GM18870 (cell line): ENCODE results near the gene TCN2.
A peak's percentile ranks its signal among the peaks of the same experiment; 100 is the strongest.
"Not testable (repeated sequence)": the region's sequence is repeated elsewhere in the genome, so short reads cannot be mapped to it uniquely, and the experiment has no call there.

ENCODE experiments used
- ATAC-seq: cut with Tn5 transposase; IDR thresholded peaks from one replicate; pipeline ENCODE4 v1.9.1; 2021; ENCODE audit warnings: moderate library complexity; ENCODE audit not compliant: unreplicated experiment

TCN2 gene

DNA sequence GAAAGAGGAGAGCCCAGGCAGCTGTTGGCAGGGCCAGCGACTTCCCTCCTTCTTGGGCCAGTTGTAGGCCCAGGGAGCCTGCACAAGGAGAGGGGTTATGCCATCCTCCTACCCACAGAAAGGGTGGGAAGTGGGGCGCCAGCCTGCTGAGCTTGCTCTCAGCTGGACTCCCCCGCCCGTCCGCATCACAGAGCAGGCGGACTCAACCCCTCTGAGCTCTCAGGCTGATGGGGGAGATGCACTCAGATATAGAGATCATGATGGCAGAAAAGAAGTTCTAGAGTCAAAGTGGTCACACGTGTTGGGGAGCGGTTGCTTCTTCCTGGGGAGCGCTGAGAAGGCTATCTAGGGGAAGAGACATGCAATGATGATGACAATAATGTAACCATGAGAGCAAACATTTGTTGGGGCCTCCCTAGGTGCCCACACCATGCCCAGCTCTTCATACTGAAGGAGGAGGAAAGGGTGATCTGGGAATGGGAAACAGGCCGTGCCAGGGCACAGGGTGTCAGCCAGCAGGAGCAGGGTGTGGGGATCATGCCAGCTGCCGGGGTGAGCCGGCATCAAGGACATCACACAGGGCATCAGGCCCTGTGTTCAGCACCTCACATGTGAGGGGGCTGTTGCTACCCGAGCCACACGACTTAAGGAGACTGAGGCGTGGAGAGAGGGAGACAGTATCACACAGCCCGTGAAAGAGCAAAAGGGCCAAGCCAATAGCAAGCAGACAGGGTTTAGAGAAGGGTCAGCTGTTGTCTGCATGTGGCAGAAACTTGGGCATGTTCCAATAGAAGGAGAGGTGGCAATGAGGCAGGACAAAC lies 36.3 kb downstream of the TCN2 start:
- no peak for ATAC-seq

- no peak for ATAC-seq
Observed at GRCh38 chr22:30646518-30647160, 39.7 kb downstream of the TCN2 start.

DNA sequence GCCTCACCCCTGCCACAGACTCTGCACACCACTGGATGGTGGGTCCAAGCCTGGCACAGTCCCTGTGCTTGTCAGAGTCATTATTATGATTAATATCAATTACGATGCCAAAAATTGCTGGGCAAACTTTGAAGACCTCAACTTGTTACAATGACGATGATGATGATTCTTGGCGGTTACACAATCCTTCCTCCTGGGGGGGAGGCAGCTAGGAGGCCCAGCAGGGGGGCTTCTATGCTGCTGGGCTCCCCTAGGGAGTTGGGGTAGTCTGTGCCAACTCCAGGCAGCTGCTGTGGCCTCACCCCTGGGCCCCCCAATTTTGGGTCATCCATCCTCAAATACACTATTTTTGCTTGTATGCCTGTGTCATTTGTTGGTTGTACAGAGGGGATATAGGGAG lies 40.6 kb downstream of the TCN2 start:
- no peak for ATAC-seq

- no peak for ATAC-seq
Observed at GRCh38 chr22:30648825-30649224, 41.9 kb downstream of the TCN2 start.

DNA sequence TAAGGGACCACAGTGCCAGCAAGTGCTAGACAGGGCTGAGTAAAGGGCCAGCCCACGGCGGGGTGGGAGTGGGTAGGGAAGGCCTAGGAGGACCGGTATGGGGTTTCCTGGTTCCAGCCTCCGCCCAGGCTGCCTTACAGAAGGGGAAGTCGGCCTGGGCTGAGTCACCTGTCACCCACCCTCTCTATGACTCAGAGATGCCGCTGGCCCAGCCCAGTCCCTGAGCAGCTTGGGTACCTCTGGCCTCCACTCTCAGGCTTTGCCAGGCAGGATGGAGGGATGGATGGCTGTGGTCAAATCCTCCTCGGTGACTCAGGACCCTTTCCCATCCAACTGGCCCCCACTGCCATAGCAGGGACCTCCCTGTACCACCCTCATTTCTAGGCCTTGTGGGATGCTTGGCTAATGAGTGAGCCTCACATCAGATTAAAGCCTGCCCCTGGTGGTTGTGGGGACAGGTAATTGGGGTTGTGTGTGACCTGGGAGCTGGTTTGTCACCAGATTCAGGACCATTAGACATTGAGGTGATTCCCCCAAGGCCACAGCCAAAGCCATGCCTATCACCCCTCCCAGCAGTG lies 42.5 kb downstream of the TCN2 start:
- no peak for ATAC-seq

- no peak for ATAC-seq
Observed at GRCh38 chr22:30650508-30651116, 43.6 kb downstream of the TCN2 start.

- no peak for ATAC-seq
Observed at GRCh38 chr22:30652852-30653251, 45.9 kb downstream of the TCN2 start.

DNA sequence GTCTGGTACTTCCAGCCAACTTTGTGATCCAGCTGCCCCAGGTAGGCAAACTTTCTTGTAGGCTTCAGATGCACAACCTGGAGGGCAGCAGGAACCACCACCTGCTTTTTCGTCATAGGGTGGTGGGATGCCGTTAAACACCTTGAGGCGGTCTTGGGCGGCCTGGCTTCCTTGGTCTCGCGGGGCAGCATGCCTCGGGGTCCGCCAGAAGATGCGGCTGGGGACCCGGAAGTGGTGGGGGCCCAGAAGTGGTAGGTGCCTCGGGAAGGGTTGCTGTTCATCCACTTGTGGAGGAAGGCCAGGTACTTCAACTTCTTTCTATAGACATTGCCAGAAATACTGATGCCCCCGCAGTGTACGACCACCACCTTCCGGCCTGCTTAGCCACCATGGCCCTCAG lies 47.4 kb downstream of the TCN2 start:
- ATAC-seq: no peak

GRCh38 chr22:30655532-30655931 lies 48.6 kb downstream of the TCN2 start:
- ATAC-seq: no peak

DNA sequence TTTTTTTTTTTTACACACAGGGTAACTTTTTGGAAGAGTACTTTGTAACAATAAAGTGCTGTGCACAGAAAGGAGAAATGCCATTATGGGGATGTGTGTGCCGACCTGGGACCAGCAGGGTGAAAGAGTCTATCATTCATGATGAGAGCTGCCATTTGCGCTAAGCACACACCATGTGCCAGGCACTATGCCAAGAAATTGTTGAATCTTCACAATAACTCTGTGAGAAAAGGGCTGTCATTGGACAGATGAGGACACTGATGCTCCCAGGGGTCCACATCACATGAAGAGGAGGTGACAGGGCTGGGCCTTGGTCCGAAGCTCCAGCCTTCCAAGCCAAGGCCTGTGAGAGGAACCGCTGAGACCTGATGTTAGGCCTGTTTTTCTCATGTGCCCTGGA lies 55.1 kb downstream of the TCN2 start:
- no peak for ATAC-seq

DNA sequence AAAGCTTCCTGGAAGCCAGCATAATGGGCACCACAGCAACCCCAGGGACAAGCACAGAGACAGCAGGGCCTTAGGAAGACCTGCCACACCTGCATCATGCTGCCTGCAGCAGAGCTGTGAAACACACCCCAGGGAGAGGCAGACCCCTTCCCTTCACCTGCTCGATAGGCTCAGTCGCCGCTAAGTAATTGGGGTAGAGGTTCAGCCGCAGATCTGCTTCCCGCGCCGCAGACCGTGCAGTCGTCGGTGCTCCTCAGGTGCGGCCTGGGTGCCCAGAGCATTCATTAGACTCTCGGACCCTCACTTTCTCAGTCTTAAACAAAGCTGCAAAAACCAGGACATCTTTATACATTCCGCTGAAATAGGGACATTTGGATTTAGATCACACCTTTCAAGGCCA lies 57.8 kb downstream of the TCN2 start:
- ATAC-seq: no peak

DNA sequence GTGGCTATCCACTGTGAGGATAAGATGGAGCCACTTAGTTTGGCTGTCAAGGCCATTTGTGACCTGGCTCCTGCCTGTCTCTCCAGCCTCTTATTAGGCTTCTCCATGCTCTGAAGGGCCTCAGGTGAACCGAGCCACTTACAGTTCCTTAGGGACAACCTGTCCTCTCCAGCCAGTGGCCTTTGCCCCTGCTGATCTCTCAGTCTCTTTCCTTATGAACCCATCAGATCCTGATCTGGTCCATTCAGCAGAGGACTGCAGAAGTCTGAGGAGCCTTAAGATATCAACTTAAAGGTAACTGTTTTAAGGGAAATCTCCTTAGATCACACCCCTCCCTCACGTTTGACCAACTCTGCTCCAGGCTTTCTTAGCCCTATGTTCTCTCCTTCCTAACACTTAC lies 58.3 kb downstream of the TCN2 start:
- no peak for ATAC-seq

DNA sequence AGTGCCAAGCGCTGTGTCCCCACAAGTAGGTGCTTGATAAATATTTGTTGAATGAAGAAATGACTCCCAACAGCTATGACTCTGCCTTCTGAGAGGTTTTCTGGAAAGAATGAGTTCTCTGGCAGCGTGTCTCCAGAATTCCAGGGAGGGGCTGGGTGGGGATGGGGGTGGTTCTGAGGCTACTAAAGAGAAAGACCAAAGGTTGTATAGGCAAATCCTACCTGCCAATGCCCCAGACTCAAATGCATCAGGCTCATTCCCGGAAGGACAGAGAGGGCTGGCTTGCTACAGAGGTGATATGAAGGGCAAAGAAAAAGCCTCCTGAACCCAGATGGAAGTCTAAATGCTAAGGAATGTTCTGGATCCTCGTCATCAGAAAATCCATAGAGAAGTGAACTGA lies 58.8 kb downstream of the TCN2 start:
- ATAC-seq: no peak

DNA sequence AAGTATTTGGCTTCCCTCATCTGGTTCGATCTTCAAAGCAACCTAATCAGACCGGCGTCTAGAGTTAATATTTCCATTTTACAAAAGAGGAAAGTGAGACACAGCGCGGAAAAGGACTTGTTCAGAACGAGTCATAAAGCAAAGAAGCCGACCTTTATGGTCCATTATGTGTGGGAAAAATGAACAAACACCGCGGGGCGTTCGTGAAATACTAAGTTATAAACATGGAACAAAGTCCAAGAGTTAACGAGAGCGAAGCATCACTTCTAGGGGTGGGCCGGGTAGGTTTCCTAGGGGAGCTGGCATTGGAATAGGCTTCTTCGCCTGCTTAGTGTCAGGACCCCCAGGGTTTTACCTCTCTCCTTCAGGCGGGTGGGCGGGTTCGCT lies 60.1 kb downstream of the TCN2 start:
- no peak for ATAC-seq

DNA sequence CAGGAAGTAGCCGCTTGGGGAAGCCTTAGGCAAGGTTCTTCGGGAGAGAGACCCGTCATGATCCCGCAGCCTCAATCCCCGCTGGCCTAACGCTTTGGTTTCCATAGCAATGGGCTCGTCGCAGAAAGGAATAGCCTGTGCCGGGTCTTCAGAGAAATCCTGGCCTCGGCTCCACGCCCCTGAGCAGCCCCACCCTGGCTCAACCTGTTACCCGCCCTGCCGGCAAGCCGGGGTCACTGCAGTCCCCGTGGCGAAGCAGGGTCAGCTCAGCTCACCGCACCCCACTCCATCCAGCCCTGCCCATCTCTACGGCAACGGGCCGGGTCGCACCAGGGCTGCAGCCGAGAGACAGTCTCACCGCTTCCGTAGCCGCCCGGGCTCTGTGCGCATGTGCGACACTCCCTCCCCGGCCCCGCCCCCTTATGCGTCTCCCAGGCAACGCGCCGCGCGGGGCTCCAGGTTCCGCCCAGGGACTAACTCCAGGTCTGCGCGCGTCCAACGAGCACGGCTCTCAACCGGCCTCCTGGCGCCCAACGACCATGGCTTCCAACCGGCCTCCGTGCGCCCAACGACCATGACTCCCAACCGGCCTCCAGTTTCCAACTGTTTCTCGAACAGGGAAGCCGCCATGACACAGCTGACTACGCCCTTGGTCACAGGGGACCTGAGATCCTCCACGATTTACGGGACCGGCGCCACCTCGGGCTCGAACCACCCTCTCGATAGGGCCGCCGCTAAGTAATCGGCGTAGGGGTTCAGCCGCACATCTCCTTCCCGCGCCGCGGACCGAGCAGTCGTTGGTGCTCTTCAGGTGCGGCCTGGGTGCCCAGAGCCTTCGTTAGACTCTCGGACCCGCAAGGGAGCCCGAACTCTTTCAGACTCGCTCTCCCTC lies 60.8 kb downstream of the TCN2 start, which contains the start of gene DUSP18:
DUSP18 (minus strand) TSS at position 382 of the 892 bp plus-strand sequence. CDS start 3,872 bp downstream, outside the sequence.
- peak; percentile 75 for ATAC-seq

- no peak for ATAC-seq
Observed at GRCh38 chr22:30668386-30668710, 61.4 kb downstream of the TCN2 start.

DNA sequence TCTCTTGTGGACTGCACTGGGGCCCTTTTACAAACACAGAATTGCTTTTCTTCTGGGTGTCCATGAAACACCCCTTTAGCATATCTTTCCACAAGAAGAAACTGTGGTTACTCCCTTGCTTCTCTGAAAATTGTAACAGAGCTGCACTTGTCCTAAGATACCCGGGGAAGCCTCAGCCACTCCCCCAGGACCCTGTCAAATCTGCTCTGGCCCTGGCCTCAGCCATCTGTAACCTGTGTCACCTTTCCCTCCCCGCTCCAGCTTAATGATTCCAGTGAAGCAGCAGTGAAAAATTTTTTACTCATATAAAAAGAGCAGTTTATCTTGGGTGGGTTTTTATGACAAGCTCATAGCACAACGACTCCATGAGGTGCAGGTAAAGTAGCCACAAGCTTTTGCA lies 64.1 kb downstream of the TCN2 start:
- no peak for ATAC-seq

- no peak for ATAC-seq
Observed at GRCh38 chr22:30673136-30673535, 66.2 kb downstream of the TCN2 start.

DNA sequence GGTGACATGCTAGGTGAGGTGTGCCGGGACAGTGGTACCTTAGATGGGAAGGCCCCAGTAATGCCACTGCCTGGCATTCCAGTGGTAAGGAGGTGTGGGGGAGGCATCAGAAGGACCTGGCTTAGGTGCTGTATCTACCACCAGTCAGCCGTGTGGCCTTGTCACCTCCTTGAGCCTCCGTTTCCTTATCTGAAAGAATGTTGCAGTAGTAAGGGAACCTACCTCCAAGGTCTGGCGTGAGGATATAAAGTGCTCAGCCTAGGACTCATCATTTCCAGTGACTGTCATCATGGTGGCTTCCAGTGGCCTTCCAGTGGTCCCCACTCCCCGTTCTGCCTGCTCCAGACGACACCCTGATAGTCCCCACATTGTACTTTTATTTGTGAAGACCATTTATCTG lies 67.5 kb downstream of the TCN2 start:
- no peak for ATAC-seq

GRCh38 chr22:30675436-30675835 lies 68.5 kb downstream of the TCN2 start:
- no peak for ATAC-seq

GRCh38 chr22:30676565-30676964 lies 69.6 kb downstream of the TCN2 start:
- not testable (repeated sequence) for ATAC-seq
